Activated naive CD8-positive, alpha-beta T cell treated with anti-CD3 and anti-CD28 coated beads, Interleukin-2, amount 50 U/mL, for 16 hours (primary cell): ENCODE measurements around the gene ZDHHC21.

Experiments
- DNase-seq: peaks from one replicate; pipeline ENCODE4 v3.0.0-alpha.2; 2020; ENCODE audit warnings: low read depth, low spot score

Gene ZDHHC21

GRCh38 chr9:14616188-14616982, 76.8 kb downstream of the ZDHHC21 start:
- no peak for DNase-seq

GRCh38 chr9:14608540-14608939, 84.7 kb downstream of the ZDHHC21 start:
- DNase-seq, result no peak

GRCh38 chr9:14597171-14597799, 95.9 kb downstream of the ZDHHC21 start:
- DNase-seq, result no peak

- DNase-seq, result no peak
Observed at GRCh38 chr9:14593406-14593805, 99.8 kb downstream of the ZDHHC21 start.

DNA sequence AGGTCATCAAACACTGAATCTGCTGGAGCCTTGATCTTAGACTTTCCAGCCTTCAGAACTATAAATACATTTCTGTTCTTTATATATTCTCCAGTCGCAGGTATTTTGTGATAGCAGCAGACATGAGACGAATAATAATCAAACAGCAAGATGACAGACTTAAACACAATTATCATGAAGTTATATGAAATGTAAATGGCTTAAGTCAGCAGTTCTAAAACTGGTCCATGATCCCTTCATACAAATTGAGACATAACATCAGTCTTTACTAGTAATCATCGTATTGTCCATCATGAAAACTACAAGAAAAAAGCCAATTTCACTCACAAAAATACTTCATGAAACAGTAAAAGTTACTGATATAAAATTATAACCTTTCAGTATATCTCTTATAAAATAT, 101.8 kb downstream of the ZDHHC21 start:
- no peak for DNase-seq

DNA sequence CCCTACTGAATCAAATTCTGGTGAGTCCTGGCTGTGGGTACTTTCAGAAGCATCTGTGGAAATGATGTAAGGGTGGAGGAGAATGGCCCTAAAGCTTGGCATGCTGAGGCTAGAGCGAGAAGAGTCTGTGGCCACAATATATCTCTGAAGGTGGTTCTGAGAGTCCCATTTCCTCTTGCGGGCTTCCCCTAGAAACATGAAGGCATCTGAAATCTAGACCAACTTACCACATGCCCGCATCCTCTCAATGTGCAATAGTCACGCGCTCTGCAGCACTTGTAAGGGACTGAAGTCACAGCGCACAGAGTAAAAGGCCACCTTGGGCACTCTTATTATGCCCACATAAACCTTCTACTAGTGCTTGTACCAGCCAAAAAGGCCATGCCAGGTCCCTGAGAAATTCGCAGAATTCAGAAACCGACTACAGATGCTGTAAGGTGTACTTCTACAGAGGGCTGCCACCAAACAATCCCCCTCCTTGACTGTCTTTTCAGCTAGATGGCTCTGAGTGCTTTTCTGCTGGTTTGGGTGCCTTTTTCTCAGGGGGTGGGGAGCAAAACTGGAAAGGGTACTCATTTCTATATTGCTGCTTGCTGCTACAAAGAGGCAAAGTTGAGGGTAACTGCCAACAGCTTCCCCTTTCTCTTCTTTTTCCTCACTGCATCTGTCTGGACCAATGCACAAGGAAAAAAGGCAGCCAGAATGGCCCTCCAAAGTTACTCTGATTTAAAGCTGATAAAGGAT, 107.3 kb downstream of the ZDHHC21 start:
- DNase-seq, result no peak

DNA sequence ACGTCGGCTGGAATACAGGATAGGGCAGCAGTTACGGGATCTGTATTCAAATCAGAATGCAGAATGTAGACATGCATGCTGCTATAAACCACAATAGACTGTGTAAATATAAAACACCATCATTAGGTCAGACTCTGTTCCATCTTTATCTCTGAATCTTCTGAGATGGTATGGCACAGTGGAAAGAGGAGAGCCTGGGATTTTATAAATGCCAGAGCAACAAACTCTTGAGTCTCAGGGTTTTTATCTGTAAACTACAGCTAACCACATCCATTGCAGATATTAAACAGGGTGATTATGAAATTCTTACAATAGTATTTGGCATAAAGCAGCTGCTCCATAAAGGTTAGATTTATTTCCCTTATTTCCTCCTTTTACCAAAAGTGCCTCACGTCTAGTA, 108.7 kb downstream of the ZDHHC21 start:
- DNase-seq, result no peak

DNA sequence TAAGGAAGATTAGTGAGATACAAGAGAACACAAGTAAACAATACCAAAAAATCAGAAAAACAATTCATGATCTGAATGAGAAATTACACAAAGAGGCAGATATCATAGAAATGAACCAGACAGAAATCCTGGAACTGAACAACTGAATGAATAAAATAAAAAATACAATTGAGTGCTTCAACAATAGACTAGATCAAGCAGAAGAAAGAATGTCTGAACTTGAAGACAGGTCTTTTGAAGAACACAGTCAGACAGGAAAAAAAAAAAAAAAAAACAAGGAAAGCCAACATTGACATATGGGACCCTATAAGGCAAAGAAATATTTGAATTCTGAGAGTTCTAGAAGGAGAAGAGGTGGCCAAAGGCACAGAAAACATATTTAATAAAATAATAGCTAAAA, 115.2 kb downstream of the ZDHHC21 start:
- DNase-seq, result no peak

DNA sequence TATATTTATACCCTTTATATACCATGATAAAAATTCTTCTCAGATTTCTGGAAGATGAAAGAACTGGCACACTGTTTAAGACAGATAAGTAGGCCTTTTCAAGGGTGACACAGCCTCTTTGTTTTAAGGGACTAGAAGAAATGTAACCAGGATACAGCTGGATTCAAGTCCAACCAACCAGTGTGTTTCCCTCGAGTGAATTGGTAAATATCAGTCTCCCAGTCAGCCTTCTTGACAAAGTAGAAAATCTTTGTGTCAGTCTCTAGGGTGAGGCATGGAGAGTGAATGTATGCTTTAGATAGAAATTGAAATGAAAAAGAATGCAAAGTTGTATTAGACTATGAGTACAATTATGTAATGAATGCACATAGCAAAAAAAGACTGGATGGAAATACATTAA, 119.1 kb downstream of the ZDHHC21 start:
- no peak for DNase-seq

DNA sequence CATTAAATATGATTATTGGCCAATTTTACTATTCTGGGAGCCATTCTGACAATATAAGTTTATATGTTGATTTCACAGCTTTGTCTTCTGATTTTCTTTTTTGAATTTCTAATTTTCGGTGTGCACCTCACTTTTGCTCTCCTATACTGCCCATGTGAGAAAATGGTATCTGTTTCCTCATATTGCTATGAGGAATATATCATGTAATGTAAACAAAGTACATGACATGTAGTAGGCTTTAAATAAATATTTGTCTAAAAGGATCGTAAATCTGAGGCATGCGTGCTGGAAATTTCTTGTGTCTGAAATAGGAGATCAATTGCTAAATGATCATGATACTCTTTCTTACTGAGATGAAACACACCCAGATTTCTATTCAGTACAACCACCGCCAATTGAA, 119.9 kb downstream of the ZDHHC21 start:
- DNase-seq, result no peak

DNA sequence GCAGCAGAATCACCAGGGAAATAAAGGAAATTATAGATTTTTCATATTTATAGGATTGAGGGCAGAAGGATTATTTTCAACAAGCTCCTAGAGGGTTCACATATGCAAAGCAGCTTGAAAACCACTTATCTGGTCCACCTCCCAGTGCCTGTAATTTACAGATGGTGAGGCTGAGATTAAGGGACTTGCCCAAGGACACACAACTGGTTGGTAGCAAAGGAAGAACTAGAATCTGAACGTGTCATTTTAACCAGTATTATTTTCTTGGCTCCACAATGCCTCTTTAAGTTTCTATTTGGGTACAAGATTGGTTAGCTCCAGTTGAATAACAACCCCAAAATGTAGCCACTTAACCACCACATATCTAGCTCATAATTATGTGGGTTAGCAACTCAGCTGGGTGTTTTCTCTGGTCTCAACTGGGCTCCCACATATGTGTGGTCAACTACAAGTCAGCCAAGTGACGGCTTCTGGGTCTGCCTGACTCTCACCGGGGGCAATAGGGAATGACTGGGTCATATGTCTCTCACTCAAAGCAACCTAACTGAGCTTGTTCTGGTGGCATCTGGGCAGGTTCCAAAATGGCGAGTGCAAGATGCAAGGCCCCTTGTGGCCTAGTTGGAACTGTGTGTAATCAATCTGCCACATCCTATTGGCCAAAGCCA, 127.7 kb downstream of the ZDHHC21 start:
- no peak for DNase-seq

DNA sequence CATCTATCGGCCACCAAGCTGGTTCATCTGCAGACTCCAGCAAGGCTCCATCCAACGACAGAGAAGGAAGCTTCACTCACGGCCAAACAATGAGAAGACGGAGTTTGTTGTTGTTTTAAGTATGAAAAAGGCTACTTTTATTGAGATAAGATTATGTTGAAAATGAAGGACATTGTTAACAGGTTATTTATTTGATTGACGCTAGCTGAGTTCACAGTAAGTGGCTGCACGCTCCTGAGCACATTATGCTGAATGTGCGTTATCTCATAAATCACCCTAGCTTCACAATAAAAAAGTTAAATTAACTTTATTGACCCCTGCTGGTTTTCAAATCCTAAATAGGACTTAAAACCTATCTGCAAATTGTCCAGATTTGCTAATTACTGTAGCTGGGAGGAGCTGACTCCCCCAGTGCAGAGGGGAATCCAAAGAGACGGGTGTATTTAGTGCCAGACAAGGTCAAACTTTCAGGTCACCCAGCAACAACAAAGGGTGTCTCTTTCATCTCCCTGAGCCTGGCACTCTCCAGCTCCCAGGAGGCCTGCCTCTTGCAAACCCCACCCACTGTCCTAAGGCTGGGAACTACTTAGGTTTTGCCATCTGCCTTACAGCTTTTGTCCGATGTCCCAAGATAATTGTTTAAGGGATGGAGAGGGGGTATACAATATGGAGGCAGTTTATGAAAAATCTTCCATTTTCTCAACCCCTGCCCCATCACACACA, 129.2 kb downstream of the ZDHHC21 start:
- no peak for DNase-seq

DNA sequence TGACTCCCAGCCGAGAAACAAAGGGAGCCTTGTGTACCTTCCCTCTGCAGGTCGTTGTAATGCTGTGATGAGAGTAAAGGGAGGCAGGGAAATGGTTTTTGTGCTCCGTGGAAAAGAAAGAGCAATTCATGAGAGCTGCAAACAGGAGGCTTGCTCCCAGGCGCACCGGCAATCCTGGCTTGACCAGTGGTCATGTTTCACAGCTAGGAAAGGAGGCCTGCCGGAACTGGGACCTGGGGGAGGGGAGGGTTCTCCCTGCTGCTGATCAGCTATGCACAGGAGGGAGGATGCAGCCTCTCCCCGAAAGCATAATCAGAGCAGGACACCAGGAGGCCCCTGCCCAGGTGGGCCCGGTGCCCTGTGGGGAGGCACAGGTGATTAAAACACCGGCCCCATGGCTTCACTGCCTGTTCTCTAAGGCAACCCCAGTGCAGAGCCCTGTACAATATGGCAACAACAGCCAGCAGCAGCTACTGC, 131.3 kb downstream of the ZDHHC21 start:
- DNase-seq, result no peak
